HG02885 (cell line): Measurements from ENCODE around the gene CDC42BPB.

Experiments used
- ATAC-seq: cut with Tn5 transposase; IDR thresholded peaks from one replicate; pipeline ENCODE4 v1.9.1; 2021; ENCODE audit warnings: mild to moderate bottlenecking; ENCODE audit not compliant: unreplicated experiment, poor library complexity

The CDC42BPB gene

DNA sequence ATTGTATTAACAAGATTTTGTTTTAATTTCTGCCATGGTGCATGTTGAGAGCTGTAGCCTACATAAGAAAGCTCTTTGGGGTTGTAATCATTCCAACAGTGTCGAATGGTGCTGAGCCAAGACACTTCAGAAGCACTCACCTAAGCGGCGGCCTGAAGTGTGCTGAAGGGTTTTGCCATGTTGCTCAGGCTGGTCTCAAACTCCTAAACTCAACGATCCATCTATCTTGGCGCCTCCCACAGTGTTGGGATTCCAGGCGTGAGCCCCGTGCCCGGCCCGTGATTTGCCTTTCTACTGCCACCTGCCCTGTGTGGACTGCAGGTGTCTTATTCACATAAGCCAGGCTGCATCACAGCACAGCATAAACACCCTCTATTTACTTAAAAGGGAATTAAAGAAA, 86.0 kb downstream of the CDC42BPB start:
- no peak for ATAC-seq

DNA sequence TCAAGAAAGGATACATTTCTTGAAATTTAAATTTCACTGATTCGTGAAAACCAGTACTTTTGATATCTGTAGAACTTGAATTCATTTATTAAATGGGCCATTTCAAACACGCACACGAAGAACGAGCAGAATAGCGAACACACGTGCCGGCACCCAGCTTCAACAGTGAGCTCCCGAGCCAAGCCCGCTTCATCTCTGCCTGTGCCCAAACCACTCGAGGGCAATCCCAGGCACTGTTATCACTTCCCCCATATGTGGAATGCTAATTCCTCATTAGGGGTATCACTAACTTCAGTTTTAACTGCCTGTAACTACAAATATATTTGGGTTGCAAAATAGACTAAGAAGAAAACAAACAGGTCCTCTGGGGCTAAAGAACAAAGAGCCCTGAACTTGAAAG, 86.9 kb downstream of the CDC42BPB start:
- no peak for ATAC-seq

DNA sequence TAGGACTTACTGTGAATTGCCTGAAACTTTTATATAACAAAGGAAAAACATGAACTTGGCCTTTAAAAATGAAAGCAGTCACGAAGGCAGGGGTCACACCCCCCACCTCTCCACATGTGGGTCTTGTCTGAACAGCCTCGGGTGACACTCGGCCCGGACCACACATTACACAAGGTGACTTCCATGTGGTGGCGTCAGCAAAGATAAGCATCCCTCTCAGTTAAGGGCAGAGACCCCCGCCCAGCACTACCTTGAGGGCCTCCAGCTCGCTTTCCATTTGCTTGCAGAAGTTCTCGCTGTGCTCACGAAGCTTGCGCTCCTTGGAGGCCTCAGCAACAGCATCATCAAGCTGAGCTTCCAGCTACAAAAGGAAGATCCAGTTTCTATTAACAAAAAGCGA, 87.4 kb downstream of the CDC42BPB start:
- no peak for ATAC-seq

DNA sequence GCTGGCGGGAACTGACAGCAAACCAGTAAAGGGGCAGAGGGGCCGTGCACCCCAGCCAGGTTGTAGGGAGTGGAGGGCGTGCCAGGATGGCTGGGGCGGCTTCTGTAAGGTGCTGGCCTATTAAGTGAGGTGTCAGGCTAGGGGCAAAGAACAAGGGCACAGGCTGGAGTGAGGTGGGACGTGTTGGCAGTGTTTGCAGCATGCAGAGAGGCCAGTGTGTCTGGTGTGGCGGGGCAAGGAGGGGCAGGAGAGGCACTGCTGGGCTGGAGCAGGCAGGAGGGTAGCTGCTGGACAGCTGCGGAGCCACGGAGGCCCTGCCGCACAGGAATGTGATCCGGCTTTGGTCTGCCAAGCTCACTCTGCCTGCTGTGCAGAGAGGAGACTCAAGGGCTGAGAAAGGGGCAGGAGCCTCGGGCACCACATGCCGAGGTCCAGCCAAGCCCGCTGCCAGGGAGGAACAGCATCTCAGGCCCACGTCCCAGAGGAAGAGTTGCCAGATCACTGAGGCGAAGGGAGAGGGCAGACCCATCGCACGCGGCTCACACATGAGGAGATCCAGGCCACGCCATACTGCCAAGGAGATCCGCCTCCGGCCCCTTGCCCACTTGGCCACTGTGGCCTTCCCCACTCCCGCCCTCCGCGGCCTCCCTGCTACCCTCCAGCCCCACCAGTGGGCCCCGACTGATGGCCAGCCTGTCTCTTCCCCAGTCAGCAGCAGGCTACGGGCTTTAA, 88.1 kb downstream of the CDC42BPB start:
- ATAC-seq, result no peak

DNA sequence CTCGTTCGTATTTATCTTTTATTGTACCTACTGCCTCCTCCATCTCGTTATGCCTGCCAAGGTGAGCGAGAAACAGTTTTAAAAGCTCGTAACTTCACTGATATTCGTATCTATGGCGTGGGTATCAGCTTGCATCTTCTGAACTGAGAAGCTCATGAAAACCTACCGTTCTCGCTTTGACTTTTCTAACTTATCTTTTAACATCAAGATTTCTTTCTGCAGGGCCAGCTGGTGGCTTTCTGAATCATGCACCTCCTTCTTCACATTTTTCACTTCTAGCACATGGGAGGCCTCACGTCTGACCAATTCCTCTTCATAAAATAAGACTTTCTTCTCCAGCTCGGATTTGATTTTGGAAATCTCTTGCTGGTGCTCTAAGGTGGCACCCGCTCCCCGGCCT, 89.0 kb downstream of the CDC42BPB start:
- no peak for ATAC-seq

DNA sequence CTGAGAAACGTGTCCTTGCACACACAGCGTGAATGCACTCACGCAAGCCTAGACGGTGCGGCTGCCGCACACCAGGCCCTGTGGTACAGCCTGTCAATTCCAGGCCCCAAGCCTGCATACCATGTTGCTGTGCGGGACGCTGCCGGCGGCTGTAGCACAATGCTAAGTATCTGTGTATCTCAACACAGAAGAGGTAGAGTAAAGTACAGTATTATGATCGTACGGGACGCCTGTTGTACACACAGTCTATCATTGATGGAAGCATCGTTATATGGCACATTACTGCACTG, 89.9 kb downstream of the CDC42BPB start:
- no peak for ATAC-seq

DNA sequence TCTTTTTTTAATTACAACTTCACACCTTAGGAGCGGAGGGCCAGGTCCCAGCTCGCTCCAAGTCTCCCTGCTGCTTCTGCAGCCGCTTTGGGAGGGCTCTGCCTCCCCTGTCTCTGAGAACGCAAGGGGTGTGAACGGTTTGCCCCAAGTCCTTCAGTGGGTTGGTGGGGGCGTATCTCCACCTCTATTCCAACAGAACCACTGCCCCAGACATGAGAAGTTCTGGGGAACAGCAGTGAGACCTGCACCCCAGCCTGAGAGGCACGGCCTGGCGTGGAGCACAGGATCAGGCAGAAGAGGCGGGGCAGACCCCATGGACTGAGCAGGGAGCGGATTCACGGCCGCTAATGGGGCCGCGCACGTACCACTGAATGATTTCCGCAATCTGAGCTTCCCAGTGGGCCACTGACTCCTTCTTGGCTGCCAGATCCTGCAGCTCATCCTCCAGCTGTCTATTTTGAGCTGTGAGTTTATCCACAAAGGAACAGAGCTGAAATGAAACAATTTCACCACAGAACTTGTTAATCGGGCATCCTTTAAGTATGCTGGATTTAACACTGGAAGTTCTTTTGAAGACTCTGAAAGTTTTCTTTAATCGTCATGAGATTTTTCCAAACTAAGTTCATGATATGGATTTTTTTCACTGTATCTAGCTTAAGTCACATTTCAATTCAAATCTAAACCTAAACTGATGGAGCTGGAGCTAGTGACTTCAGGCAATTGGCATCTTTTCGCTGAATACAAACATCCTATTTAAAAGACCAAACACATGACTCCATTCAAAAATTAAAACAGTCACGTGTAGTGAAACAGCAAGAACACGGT, 90.5 kb downstream of the CDC42BPB start:
- ATAC-seq, result no peak

DNA sequence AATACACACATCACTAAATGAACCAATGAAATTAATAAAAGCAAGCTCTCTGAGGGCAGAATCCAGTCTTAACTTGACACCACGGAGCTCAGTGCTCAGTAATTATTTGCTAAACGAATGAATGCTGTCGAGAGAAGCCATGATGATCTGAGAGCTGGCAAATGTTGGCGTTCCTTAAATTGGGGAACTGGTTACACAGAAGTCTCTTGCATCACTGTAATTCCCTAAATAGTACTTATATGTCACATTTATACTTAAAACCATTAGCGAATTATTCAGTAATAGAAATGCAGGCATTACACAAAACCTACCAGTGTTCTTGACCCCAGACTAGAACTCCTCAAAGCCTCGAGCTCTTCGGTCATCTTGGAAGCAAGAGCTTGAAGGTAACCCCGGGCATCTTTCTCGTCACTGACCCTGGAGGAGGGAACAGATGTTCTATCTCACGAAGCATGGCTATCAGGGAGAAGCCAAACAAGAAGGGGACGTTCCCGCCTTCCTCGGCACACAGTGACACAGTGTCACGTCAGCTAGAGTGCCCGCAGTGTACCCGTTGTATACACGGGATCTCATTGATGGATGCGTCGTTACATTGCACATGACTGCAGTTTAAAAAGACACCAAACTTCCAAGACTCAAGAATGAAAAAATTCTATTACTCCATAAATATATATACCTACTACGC, 91.2 kb downstream of the CDC42BPB start:
- ATAC-seq, result no peak

DNA sequence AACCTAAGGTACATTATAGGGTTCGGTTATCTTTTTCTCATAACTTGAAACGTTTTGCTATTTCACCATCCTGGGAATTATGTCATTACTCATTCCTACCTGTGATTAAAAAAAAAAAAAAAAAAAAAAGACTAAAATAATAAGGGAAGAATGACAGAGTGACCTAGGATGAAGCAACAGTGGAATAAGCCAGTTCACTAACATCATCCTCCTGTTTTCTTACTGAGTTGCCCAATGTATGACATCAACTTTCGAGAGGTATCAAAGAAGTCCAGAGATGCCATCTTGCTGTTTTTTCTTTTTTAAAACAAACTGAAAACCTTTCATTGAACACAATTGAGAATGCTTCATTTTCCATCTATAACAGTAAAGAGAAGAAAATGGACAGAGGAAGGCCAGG, 92.1 kb downstream of the CDC42BPB start:
- ATAC-seq, result no peak

DNA sequence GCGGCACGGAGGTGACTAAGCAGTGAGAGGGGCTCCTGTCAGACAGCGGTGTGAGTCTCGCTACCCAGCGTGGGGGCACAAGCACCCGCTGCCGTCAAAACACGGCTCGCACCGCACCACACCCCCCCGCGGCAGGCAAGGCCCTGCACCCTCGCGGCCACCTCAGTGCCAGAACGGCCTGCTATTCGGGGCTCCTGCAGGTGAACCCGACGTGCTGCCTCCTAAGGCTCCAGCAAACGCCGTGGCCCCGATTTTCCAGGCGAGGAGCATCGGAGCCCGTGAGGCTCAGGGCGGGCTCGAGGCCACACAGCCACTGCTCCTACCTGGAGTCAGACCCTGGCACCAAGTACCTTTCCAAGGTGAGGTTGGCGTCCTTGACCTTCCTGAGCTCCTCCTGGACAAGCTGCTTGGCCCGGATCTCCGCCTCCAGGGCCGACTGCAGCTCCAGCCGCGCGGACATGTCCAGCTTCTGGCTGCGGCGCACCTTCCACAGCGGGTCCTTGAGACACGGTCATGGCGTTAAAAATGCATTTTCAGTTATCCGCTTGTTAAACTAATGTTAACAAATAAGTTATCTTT, 93.1 kb downstream of the CDC42BPB start:
- ATAC-seq, result no peak

DNA sequence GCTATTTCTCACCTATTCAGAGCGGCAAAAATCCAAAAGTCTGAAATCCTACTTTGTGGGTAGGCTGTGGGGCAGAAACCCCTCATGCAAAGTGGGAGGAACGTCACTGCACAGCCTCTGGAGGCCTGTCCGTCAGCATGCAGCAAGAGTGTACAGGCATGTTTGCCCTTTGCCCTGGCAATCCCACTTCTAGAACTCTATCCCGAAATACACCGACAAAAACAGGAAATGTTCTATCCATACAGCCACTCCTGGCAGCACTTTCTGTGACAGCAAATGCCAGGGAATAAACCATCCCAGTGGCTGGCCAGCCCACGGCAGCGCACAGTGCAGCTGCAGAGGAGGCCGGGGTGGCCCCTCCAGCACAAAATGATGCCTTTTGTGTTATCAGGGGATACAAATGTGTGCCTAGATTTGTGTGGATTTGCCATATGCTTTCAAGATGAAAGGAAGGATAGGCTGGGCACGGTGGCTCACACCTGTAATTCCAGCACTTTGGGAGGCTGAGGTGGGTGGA, 95.2 kb downstream of the CDC42BPB start:
- ATAC-seq, result no peak

DNA sequence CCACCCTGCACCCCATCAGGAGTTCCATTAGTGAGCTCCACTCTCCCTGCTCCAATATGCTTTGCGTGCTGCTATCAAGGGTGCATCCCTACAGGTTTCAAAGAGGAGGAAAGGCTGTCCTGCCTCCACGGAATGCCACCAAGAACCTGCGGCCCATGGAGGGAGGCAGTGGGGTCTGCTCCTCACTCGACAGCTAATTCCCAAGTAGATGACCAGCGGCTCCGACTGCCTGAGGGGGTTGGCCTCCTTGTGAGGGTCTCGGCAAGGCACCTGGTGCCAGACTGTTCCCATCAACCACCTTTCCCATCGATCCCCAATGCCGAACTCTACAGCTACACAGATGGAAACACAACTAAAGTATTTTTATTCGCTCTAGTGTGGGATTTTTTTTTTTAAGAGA, 98.9 kb downstream of the CDC42BPB start:
- no peak for ATAC-seq

DNA sequence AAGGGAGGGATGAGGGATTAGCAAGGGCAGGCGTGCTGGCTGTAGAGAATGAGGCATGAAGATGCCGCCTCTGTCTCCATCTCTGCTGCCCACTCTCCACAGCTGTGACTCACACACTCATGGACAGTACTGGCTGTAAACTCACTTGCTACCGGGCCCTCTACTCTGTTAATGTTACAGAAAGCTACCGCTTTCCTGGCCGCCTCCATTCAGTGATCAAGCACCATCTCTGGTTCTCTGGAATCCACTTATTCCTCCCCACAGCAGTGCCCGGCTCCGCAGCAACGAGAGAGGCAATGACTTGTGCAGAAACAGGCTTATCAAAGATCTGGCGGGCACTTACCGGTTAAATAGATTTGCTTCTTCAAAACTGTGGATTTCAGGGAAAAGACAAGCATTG, 100.1 kb downstream of the CDC42BPB start:
- no peak for ATAC-seq

DNA sequence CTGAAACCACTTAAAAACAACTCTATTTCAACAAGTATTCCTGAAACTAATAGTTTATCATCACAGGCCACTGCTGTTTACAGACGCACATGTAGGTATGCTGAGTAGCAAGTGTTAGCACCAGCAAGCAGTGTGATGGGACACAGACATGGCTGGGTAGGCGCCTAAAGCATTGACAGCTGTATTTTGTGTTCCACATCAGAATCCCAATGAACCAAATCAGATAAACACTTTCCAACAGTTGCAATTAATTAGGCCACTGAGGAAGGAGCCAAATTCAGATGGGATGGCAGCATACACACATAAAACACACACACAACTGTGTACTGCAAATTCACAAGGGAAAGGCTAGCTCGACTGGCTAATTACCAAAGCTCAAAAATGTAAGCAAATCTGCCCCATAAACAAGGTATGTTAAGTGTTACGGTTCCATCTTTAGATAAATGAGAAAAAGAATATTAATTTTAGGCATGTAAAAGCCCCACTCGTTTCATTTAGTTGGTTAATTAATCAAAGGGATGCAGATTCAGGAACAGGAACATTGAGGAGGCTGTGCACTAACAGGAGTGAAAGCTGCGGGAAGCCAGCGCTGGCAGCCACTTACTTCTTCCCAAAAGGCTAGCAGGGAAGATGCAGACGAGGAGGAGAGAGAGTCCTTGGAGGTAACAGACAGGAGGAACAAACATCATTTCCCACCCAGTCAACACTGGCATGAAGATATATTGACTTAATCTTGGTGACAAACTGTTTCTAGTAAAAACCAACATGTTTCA, 101.5 kb downstream of the CDC42BPB start:
- no peak for ATAC-seq

DNA sequence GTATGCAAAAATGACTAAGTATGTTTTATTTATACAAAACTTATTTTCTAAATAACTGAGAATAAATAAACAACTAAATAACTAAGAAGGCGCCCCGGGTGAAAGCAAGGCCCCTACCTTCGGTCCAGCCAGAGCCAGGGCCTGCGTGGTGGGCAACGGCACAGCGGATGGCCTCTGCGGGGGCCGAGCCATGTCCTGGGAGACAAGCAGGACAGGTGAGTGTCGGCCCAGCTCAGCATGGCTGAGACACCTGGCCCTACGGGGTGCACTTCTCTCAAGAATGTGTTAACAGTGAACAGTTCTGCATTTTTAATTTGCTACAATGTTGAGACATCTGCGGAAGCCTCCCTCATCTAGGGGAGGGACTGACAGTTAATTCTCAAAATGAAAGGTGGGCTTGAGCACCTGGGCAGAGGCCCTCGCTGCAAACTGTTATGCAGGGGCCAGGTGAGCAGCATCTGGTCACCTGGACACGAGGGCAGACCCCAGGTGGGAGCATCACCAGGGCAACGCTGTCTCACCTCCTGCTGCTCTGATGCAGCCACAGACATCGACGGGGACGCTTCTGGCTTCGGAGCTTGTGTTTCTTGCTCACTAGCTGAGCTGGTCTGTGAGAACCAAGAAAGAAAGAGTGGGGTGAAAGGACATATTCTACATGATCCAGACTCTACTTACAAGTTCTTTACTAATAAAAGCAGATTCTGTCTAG, 103.1 kb downstream of the CDC42BPB start:
- ATAC-seq, result no peak

DNA sequence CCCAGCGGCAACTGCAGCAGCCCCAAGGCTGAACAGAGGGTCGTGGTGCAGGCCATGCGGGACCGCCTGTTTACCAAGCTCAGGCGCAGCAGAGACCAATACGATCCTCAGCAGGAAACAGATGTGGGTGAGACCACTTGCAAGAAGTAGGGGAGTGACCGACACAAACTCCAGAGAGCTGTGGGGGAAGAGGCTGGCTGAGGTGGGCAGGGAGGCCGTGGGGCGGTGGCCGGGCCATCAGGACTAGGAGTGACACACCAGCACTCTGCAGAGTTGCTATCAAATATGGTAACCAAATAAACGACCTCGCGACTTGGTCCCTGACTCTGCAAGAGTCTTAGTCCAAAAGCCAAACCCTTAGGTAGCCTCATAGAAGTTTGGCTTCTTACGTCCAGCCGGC, 104.2 kb downstream of the CDC42BPB start:
- ATAC-seq, result no peak

DNA sequence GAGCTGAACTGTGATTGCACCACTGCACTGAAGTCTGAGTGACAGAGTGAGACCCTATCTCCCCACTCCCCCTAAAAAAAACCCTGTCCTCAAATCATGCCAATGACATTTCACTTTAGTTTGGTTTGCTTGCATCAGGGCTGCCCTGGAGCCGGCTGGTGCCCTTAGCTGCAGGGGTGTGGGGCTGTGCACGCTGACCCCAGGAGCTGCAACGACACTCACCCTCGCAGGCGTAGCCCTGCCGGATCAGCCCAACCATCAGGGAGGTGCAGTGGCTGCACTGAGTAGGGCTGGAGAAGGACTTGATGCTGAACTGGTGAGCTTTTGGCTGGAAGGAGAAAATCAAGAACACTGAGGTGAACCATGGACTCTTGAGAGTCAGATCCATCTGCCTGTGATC, 105.1 kb downstream of the CDC42BPB start:
- no peak for ATAC-seq

DNA sequence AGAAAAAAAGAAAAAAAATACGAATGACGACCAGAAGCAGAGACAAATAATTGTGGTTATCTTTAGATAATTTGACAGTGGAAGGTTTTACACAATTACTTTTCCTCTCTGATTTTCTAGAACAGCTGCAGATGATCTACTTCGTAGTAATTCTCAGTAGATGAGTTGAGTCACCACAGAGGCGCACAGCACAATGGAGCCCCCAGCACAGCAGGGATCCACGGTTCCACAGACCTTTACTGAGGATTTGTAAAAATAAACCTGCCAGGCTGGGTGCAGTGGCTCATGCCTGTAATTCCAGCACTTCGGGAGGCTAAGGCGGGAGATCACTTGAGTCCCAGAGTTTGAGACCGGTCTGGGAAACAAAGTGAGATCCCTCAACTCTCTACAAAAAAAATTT, 105.5 kb downstream of the CDC42BPB start:
- ATAC-seq, result no peak

DNA sequence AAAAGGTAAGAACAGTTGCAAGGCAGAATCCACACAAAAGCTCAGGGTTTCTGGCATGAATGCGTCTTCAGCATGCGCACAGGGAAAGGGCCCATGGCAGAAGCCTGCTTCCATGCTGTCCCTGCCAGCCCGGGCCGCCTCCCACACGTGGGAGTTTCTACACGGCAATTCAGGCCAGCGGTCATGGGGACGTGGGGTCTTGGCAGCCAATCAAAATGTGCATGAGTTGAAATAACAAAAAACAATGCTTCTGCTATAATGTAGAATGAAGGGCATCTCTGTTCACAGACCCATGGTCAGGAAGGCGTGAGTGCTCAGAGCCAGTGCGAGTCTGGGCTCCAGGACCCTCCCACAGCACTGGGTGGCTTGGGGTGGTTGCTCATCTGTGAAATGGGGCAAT, 106.3 kb downstream of the CDC42BPB start:
- ATAC-seq, result no peak
